Measurements from ENCODE around the gene MGAT3. TPM values are rescaled to one million over a fixed set of nuclear protein-coding genes. Genes with fewer than 3 reads are reported as not detected.

The MGAT3 gene
- total and polyA plus RNA-seq, 2 of the 8 experiments (the other 6 are each of a cell fraction or from before 2014, with no cell fraction given), result 4.3 to 9.2 TPM

DNA sequence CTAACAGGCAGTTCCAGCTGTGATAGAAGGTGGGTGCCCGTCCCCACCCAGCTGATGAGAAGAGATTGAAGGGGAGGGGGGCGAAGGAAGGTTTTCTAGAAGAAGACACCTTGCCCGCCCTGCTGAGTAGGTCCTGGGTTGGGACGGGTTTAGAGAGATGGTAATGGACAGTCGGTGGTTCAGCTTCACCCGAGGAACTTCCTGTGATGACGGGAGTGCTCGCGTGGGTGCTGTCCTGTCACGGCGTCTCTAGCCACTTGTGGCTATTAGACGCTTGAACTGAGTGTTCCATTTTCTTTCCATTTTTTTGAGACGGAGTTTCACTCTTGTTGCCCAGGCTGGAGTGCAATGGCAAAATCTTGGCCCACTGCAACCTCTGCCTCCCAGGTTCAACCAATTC, 27.6 kb upstream of the MGAT3 start:
- H3K14ac ChIP-seq (ENCODE audit: insufficient read length), result no peak overlapping the region
- DNase-seq (ENCODE audit: low read depth in 1 of 2, low spot score in 2 of 2), result no peak
- H4K91ac ChIP-seq (replicated peaks; ENCODE audit: insufficient read length, low read length), result peak overlapping the region; percentile 83
- H3K36me3 ChIP-seq (ENCODE audit: control insufficient read depth in 2 of 4, insufficient read depth in 4 of 4, low read length in 3 of 4), result peaks cover 0 to 11% (median 3%) of the 10 kb centered on the region in 4 experiments; a peak in 4 of 8 replicates
- peak overlapping the region; percentile 63 for H2BK120ac ChIP-seq (replicated peaks; ENCODE audit: low read depth, low read length)
- peak overlapping the region in 2 of 4 experiments; percentile 19 to 32; a peak in 2 of 8 replicates for H3K4me3 ChIP-seq (ENCODE audit: extremely low read depth in 1 of 4, insufficient read depth in 2 of 4, low read depth in 3 of 4, low read length in 4 of 4)
- no peaks in the 10 kb centered on the region for H3K27me3 ChIP-seq (replicated peaks in 1 of 4; ENCODE audit: control insufficient read depth in 3 of 4, extremely low read depth in 1 of 4, insufficient read depth in 3 of 4, low read length in 3 of 4)
- H3K18ac ChIP-seq (ENCODE audit: extremely low read depth, low read length), result peak overlapping the region; percentile 84
- H3K79me2 ChIP-seq (ENCODE audit: control insufficient read depth in 1 of 2, insufficient read depth in 2 of 2, low read length in 2 of 2), result no peaks in the 10 kb centered on the region
- H3K23ac ChIP-seq (ENCODE audit: insufficient read length), result no peak overlapping the region
- H3K4me1 ChIP-seq (replicated peaks in 1 of 4; ENCODE audit: control insufficient read depth in 3 of 4, insufficient read depth in 4 of 4, low read length in 3 of 4), result peaks cover 8 to 23% (median 17%) of the 10 kb centered on the region in 4 experiments
- H2AFZ ChIP-seq (ENCODE audit: low read length), result no peak overlapping the region
- H2AK5ac ChIP-seq (ENCODE audit: low read depth, low read length), result 0 out of 2 replicates have a peak overlapping the region, but pooled peaks have one; percentile 57
- H3K79me1 ChIP-seq (ENCODE audit: low read depth, low read length), result no peaks in the 10 kb centered on the region; the same call in 1 of the 2 replicates
- peak overlapping the region; percentile 99; the same call in 1 of the 2 replicates for H2BK20ac ChIP-seq (ENCODE audit: low read length)
- CTCF ChIA-PET (ENCODE audit: partially characterized antibody), result interaction anchor here (1.0 to 2.8 kb wide), 9 partner anchors 12 to 545 kb away, joined by 3 to 19 read pairs (median 5); no protein-coding TSS in a partner anchor
- peak overlapping the region; percentile 98 for H2BK5ac ChIP-seq (ENCODE audit: low read depth, low read length)
- FAIRE-seq, result no peak
- H3K27ac ChIP-seq (ENCODE audit: low read depth, low read length), result peak overlapping the region; percentile 46; the same call in 1 of the 2 replicates
- peaks cover 0 to 3% of the 10 kb centered on the region in 2 experiments for H4K20me1 ChIP-seq (replicated peaks in 1 of 2; ENCODE audit: control insufficient read depth in 1 of 2, insufficient read depth in 2 of 2, low read length in 2 of 2)
- H3K23me2 ChIP-seq (ENCODE audit: low read depth, low read length), result no peaks in the 10 kb centered on the region; the same call in 1 of the 2 replicates
- POLR2A ChIA-PET (ENCODE audit: partially characterized antibody), result interaction anchor here (0.6 to 5.5 kb wide), 8 partner anchors 9 to 115 kb away, joined by 3 to 48 read pairs (median 6); partner anchors contain the start of genes ATF4, RPL3 and TAB1
- H3K4ac ChIP-seq (replicated peaks; ENCODE audit: insufficient read length, low read depth, low read length), result peak overlapping the region; percentile 92
- no peak overlapping the region for H4K5ac ChIP-seq (ENCODE audit: insufficient read length, low read depth, low read length)
- peak overlapping the region; percentile 94; the same call in 1 of the 2 replicates for H2BK12ac ChIP-seq (ENCODE audit: low read depth, low read length)
- 90% methylated on average over 13 of the region's 13 CpGs; no CpG with 5 or more reads in 1 of the 2 experiments for WGBS, 2 experiments (ENCODE audit: extremely low coverage in 1 of 2, insufficient coverage in 1 of 2, insufficient read length in 1 of 2, insufficient replicate concordance in 2 of 2, low coverage in 1 of 2, low lambda C conversion rate in 2 of 2, missing lambda C conversion rate in 1 of 2)
- H3K9ac ChIP-seq (replicated peaks in 1 of 4; ENCODE audit: extremely low read depth in 1 of 4, low read depth in 3 of 4, low read length in 3 of 4), result peak overlapping the region in 2 of 4 experiments; percentile 25 to 34; a peak in 3 of 7 replicates
- H2BK15ac ChIP-seq (ENCODE audit: low read length), result peak overlapping the region; percentile 63; the same call in 1 of the 2 replicates
- peak overlapping the region; percentile 72 for H3K56ac ChIP-seq (replicated peaks; ENCODE audit: insufficient read length, low read depth, low read length)
- no peaks in the 10 kb centered on the region for H3K9me3 ChIP-seq (ENCODE audit: insufficient read depth in 2 of 2, low read depth in 1 of 2, low read length in 1 of 2)
- peak overlapping the region; percentile 14 to 55 for H3K4me2 ChIP-seq (ENCODE audit: insufficient read depth in 1 of 2, low read depth in 2 of 2, low read length in 2 of 2)
- H4K8ac ChIP-seq (ENCODE audit: extremely low read depth, insufficient read depth, low read length), result peak overlapping the region; percentile 91
- TF ChIP-seq ASH2L (IDR thresholded peaks at IDR 0.05; ENCODE audit: low read length), result no peak
- TF ChIP-seq, protein P1, sequence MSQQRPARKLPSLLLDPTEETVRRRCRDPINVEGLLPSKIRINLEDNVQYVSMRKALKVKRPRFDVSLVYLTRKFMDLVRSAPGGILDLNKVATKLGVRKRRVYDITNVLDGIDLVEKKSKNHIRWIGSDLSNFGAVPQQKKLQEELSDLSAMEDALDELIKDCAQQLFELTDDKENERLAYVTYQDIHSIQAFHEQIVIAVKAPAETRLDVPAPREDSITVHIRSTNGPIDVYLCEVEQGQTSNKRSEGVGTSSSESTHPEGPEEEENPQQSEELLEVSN (IDR thresholded peaks at IDR 0.05), result no peak
- no peak for TF ChIP-seq CEBPB (IDR thresholded peaks at IDR 0.05; ENCODE audit: low read depth, low read length)
- no peak for TF ChIP-seq BRCA1 (IDR thresholded peaks at IDR 0.05; ENCODE audit: low read depth, low read length)
- no peak for TF ChIP-seq GABPA (IDR thresholded peaks at IDR 0.05; ENCODE audit: borderline replicate concordance, insufficient read depth, low read length)
- no peak for TF ChIP-seq BACH1 (IDR thresholded peaks at IDR 0.05; ENCODE audit: low read length)
- no peak for TF ChIP-seq SP4 (IDR thresholded peaks at IDR 0.05; ENCODE audit: low read length)
- TF ChIP-seq PHF8 (conservative IDR thresholded peaks at IDR 0.05; ENCODE audit: low read depth, low read length), result no peak
- TF ChIP-seq TEAD4 (IDR thresholded peaks at IDR 0.05; ENCODE audit: low read depth, low read length), result no peak
- TF ChIP-seq TAF7 (optimal IDR thresholded peaks at IDR 0.05; ENCODE audit: borderline replicate concordance, low read depth, low read length), result no peak
- no peak for TF ChIP-seq POLR2AphosphoS5 (IDR thresholded peaks at IDR 0.05; ENCODE audit: low read depth, low read length)
- TF ChIP-seq, protein P2, sequence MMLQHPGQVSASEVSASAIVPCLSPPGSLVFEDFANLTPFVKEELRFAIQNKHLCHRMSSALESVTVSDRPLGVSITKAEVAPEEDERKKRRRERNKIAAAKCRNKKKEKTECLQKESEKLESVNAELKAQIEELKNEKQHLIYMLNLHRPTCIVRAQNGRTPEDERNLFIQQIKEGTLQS (IDR thresholded peaks at IDR 0.05; ENCODE audit: insufficient read depth, low read depth, low read length), result no peak

Data from H1 (cell line).